Muscle of leg (tissue), 11 donors: ENCODE measurements around the gene PLEKHA6. TPM values are rescaled to one million over a fixed set of nuclear protein-coding genes. Genes with fewer than 3 reads are reported as not detected.
A peak's percentile ranks its signal among the peaks of the same experiment; 100 is the strongest.

Source experiments
- DNase-seq: peaks from one replicate; pipeline ENCODE4 v3.0.0; 2013
- H3K27ac ChIP-seq: one replicate; pipeline ENCODE4 v1.5.1; 2013; ENCODE audit warnings: mild to moderate bottlenecking, low read length, control low read depth
- H3K27me3 ChIP-seq: one replicate; pipeline ENCODE4 v1.6.1; 2013; ENCODE audit warnings: low read length; ENCODE audit not compliant: control insufficient read depth, insufficient read depth
- H3K36me3 ChIP-seq: one replicate; pipeline ENCODE4 v1.6.1; 2013; ENCODE audit warnings: low read length; ENCODE audit not compliant: control insufficient read depth, insufficient read depth
- H3K4me1 ChIP-seq: one replicate; pipeline ENCODE4 v1.6.1; 2013; ENCODE audit warnings: low read length; ENCODE audit not compliant: control insufficient read depth, insufficient read depth
- H3K4me3 ChIP-seq: one replicate; pipeline ENCODE4 v1.5.1; 2013; ENCODE audit warnings: low read length, control low read depth
- H3K9me3 ChIP-seq: replicated peaks from 2 replicates; pipeline ENCODE4 v1.6.1; 2013; ENCODE audit warnings: low read depth, low read length; ENCODE audit not compliant: control insufficient read depth
- WGBS: methylation state at CpG from one replicate; pipeline ENCODE4 v1.1.5; 2013; ENCODE audit warnings: missing lambda C conversion rate; ENCODE audit not compliant: insufficient coverage; 5-methylcytosine and 5-hydroxymethylcytosine counted together
- polyA plus RNA-seq, 8 donors: library from polyadenylated mRNA; unstranded; fragments of 120-200 nt; gene quantifications; one replicate each; pipeline versions ENCODE4 v1.2.1 to v1.2.3, GENCODE V29; 2013; ENCODE audit warnings: inconsistent platforms in 1 of 8, low replicate concordance in 1 of 8; ENCODE audit not compliant: insufficient read length in 8 of 8, insufficient read depth in 1 of 8
- total RNA-seq: library from RNA; stranded (reverse); fragments of 120-200 nt; gene quantifications from one replicate; pipeline ENCODE4 v1.2.4, GENCODE V29; 2013

PLEKHA6 gene
- total and polyA plus RNA-seq, 9 donors = 2.2 to 10.0 (median 4.8) TPM

- Histone ChIP-seq H3K4me3 (no peak overlapping the region), H3K27me3 (peaks cover 2% of the 10 kb centered on the region)
- WGBS = no CpG with 5 or more reads among the region's 4 CpGs
Observed at GRCh38 chr1:204355913-204356312, 3.8 kb downstream of the PLEKHA6 start.

DNA sequence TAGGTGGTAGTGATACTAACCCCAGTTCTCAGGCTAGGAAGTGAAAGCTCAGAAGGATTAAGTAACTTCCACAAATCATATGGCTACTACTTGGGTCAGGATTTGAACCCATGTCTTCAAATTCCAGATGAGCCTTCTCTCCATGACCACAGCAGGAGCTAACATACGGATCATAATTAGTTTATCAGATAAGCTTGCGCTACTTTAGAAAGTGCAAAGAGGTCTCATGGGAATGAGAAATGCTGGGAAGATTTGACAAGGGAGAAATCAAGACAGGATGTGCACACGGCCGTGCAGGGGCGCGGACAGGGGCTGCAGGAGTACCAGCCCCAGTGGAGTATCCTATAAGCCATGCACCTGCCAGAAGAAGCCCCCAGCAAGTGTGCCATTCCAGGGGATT, 5.2 kb downstream of the PLEKHA6 start:
- peaks cover 2% of the 10 kb centered on the region for H3K27me3 ChIP-seq
- no peak overlapping the region for H3K27ac ChIP-seq
- no peaks in the 10 kb centered on the region for H3K9me3 ChIP-seq
- peaks cover 33% of the 10 kb centered on the region for H3K4me1 ChIP-seq
- WGBS = 31% methylated on average over 3 of the region's 6 CpGs
- no peaks in the 10 kb centered on the region for H3K36me3 ChIP-seq
- H3K4me3 ChIP-seq = no peak overlapping the region
- DNase-seq = no peak

More at GRCh38 chr1:204355913-204356312, 3.8 kb downstream of the PLEKHA6 start:
- H3K27ac ChIP-seq = no peak overlapping the region
- no peaks in the 10 kb centered on the region for H3K9me3 ChIP-seq
- H3K4me1 ChIP-seq = peaks cover 29% of the 10 kb centered on the region
- no peak for DNase-seq
- H3K36me3 ChIP-seq = no peaks in the 10 kb centered on the region

DNA sequence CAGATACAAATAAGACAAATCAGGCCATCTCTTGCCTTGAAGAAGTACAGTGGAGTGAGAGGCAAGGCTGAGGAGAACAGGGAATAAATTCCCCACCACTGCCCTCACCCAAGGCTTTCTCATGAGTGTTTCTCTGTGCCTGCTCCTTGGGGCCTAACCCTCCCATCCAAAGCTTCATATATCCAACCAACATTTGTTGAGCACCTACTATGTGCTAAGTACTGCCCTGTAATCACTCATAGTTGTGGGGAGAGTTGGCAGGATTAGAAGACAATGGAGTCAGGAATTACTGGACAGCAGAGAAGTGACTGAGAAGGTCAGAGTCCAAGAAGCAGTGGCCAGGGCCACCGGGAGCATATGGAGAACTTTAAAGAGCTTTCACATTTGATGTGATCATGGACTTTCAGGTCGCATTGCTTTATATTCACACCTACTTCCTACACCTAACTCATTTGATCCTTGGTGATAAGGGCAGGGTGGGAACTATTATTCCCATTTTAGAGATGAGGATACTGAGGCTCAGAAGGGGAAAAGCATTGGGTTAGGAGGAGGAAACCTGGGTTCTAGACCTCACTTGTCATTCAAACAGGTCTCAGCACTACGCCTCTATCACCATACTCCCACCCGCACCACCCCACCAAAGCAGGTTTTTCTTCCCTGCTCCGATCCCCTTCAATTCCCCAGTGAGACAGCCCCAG, 6.4 kb downstream of the PLEKHA6 start:
- peaks cover 33% of the 10 kb centered on the region for H3K4me1 ChIP-seq
- no peak overlapping the region for H3K27ac ChIP-seq
- peaks cover 2% of the 10 kb centered on the region for H3K27me3 ChIP-seq
- WGBS = no CpG with 5 or more reads among the region's 5 CpGs
- H3K4me3 ChIP-seq = no peak overlapping the region
- H3K36me3 ChIP-seq = no peaks in the 10 kb centered on the region
- no peak for DNase-seq
- H3K9me3 ChIP-seq = no peaks in the 10 kb centered on the region

DNA sequence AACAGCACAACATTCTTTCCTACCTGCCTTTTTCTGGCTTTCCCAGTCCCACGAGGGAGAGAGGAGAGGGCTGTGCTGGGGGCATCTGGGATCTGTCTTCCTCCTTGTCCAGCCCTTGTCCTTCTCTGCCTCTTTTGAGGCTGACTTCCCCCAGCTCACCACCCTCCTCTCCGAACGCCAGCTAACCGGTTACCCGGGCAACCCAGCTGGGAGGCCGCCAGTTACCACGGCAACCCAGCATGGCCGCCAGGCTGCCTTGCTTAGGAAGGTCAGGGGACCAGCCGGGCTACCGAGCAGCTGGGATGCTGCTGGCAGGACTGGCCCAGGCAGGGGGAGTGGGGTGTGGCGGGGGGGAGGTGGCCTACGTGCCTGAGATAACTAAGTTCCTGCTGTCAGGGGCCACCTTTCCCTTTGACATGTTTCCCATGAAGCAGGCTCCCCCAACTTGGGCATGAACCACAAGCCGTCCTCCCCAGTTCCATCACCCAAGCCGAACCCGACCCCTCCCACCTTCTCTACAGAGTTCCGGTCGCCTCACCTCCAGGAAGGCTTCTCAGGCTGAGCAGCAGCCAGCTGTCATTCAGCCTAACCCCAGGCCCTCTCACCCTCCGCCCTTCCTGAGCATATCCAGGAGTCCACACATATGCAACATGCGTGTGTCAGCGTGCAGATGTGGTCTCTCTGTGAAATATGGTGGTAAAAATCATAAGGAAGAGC, 8.7 kb downstream of the PLEKHA6 start:
- Histone ChIP-seq H3K9me3 (no peaks in the 10 kb centered on the region), H3K36me3 (no peaks in the 10 kb centered on the region), H3K4me1 (peaks cover 33% of the 10 kb centered on the region), H3K27me3 (no peaks in the 10 kb centered on the region), H3K27ac (peak overlapping the region; percentile 47), H3K4me3 (no peak overlapping the region)
- 9% methylated on average over 15 of the region's 20 CpGs for WGBS
- DNase-seq = peak; percentile 84

- H3K4me3 ChIP-seq = no peak overlapping the region
- H3K36me3 ChIP-seq = no peaks in the 10 kb centered on the region
- no peak for DNase-seq
- no peaks in the 10 kb centered on the region for H3K27me3 ChIP-seq
- no peaks in the 10 kb centered on the region for H3K9me3 ChIP-seq
- peak overlapping the region; percentile 47 for H3K27ac ChIP-seq
- no CpG with 5 or more reads among the region's 6 CpGs for WGBS
- peaks cover 40% of the 10 kb centered on the region for H3K4me1 ChIP-seq
Observed at GRCh38 chr1:204350312-204350711, 9.4 kb downstream of the PLEKHA6 start.

- H3K9me3 ChIP-seq = no peaks in the 10 kb centered on the region
- no peak overlapping the region for H3K4me3 ChIP-seq
- H3K4me1 ChIP-seq = peaks cover 44% of the 10 kb centered on the region
- no peak overlapping the region for H3K27ac ChIP-seq
- no peaks in the 10 kb centered on the region for H3K27me3 ChIP-seq
- DNase-seq = no peak
- WGBS = 94% methylated on average over 6 of the region's 7 CpGs
- no peaks in the 10 kb centered on the region for H3K36me3 ChIP-seq
Observed at GRCh38 chr1:204349602-204350001, 10.1 kb downstream of the PLEKHA6 start.

- Histone ChIP-seq H3K27me3 (no peaks in the 10 kb centered on the region), H3K9me3 (no peaks in the 10 kb centered on the region), H3K4me3 (no peak overlapping the region), H3K36me3 (no peaks in the 10 kb centered on the region), H3K27ac (peak overlapping the region; percentile 56), H3K4me1 (peaks cover 45% of the 10 kb centered on the region)
- DNase-seq = peak; percentile 94
- WGBS = 8% methylated on average over 2 of the region's 6 CpGs
Observed at GRCh38 chr1:204348722-204349121, 11.0 kb downstream of the PLEKHA6 start.

DNA sequence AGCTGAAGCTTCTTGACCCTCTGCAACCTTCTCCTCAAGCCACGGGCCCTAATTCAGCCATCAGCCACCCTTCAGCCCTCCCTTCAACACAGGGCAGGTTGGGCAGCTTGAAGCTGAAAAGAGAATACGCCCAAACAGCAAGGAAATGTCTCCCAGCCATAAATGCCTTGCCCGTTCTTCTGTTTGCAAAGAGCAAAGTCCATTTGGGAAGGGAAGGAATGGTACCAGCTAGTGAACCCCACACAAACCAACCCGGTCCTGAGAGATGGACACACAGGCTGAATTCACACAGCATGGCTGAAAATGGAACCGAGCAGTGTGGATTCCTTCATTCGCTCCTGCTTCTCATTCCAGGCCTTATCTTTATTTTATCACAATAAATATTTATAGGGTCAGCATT, 11.5 kb downstream of the PLEKHA6 start:
- Histone ChIP-seq H3K4me1 (peaks cover 45% of the 10 kb centered on the region), H3K4me3 (no peak overlapping the region), H3K9me3 (no peaks in the 10 kb centered on the region), H3K36me3 (no peaks in the 10 kb centered on the region), H3K27ac (peak overlapping the region; percentile 56), H3K27me3 (no peaks in the 10 kb centered on the region)
- DNase-seq = no peak
- 58% methylated on average over 3 of the region's 6 CpGs for WGBS

GRCh38 chr1:204345941-204346645, 13.6 kb downstream of the PLEKHA6 start:
- H3K27me3 ChIP-seq = no peaks in the 10 kb centered on the region
- H3K9me3 ChIP-seq = no peaks in the 10 kb centered on the region
- no peak for DNase-seq
- no peak overlapping the region for H3K4me3 ChIP-seq
- WGBS = 60% methylated on average over 5 of the region's 6 CpGs
- no peaks in the 10 kb centered on the region for H3K36me3 ChIP-seq
- H3K4me1 ChIP-seq = peaks cover 42% of the 10 kb centered on the region
- peak overlapping the region; percentile 60 for H3K27ac ChIP-seq

GRCh38 chr1:204345438-204345841, 14.3 kb downstream of the PLEKHA6 start:
- WGBS = 88% methylated on average over 1 of the region's 5 CpGs
- H3K27ac ChIP-seq = peak overlapping the region; percentile 60
- no peak overlapping the region for H3K4me3 ChIP-seq
- no peaks in the 10 kb centered on the region for H3K27me3 ChIP-seq
- DNase-seq = no peak
- no peaks in the 10 kb centered on the region for H3K9me3 ChIP-seq
- H3K4me1 ChIP-seq = peaks cover 38% of the 10 kb centered on the region
- H3K36me3 ChIP-seq = no peaks in the 10 kb centered on the region
